Cardiac fibroblast (primary cell): ENCODE results near the gene ZNF22.

Experiments used
- DNase-seq, 2 donors: peaks; one replicate each; pipeline versions ENCODE4 v3.0.0 to v3.0.0-alpha.2; 2010; ENCODE audit warnings: low read depth in 2 of 2
- H3K4me3 ChIP-seq, 2 donors: replicated peaks in 1 of 2; 1 replicate in 1 of 2; 2 replicates in 1 of 2; pipeline ENCODE4 v1.5.1; 2011; ENCODE audit warnings: low read depth in 2 of 2, low read length in 2 of 2, mild to moderate bottlenecking in 2 of 2, moderate library complexity in 1 of 2
- CTCF ChIP-seq: IDR thresholded peaks from one replicate; pipeline ENCODE4 v1.5.1; 2011; ENCODE audit warnings: low read depth, mild to moderate bottlenecking, low read length, inconsistent platforms

Gene ZNF22

DNA sequence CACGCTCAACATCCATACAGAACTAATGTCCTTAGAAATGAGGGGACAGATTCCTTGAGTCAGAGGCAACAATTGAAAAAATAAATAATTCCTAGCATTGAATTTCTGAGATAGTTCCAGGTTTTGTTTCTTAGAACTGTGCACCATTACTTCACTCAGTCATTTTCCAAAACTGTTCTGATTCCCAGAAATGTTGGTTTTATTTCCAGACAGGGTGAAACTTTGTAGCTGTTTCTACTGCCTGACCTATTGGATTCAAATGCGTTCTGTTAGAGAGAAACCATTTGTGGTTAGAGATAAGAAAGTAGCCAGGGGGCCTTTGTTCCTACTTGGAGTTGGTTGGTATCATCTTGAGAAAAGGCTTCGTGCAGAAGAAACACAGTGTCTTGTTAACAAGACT is 14.1 kb upstream of the ZNF22 start:
- no peak overlapping the region for H3K4me3 ChIP-seq
- TF ChIP-seq CTCF = no peak
- peak in 1 of 2 donors; percentile 82 for DNase-seq

- TF ChIP-seq CTCF = no peak
- no peak overlapping the region for H3K4me3 ChIP-seq
- no peak for DNase-seq
Measured at GRCh38 chr10:44988957-44989585, 11.7 kb upstream of the ZNF22 start.

DNA sequence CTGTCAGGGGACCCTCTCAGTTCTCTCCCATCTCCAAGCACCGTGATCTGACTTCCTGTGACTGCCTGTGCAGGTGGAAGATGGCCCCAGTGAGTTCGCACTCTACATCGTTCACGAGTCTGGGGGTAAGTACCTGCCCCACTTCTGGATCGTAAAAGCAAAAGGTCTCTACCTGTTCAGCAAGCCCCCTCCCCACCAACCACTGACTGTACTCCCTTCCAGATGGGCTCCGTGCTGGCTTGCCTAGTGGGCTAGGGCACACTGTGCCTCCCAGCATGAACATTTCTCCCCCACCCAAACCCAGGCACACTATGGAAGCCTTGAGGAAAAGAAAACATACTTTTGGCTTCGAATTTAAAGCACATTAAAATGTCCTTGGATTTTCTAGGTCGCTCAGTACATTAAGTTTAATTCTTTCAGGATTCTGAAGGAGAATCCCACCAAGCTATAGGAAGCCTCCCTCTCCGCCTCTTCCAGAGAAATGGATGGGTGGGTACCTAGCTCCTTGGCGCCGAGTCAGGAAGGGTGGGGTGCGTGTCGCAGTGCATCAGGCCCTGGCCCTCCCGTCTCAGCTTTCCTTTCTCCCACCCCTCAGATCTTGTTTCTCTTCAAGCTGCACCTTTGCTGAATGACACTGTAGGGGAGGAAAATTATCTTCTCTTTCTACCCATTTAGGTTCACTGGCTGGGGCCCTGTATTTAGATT is 11.0 kb upstream of the ZNF22 start:
- H3K4me3 ChIP-seq = no peak overlapping the region
- no peak for TF ChIP-seq CTCF
- DNase-seq = no peak

- no peak overlapping the region for H3K4me3 ChIP-seq
- DNase-seq = no peak
- TF ChIP-seq CTCF = no peak
Measured at GRCh38 chr10:44990302-44990655, 10.4 kb upstream of the ZNF22 start.

DNA sequence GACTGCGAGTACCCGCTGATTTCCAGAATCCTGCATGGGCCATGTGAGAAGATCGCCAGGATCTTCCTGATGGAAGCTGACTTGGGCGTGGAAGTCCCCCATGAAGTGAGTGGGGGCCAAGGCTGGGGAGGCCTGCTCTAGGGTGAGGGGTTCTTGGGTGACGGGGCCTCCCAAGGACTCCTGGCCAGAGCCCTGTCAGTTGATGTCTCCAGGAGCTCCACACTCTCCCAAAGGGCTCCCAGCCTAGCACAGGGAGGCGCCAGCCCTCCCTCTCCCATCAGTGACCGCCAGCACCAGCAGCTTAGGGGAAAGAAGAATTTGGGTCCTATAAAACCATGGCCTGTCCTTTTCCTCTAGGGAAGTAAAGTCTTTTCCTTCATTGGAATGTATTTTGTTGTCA is 9.8 kb upstream of the ZNF22 start:
- no peak overlapping the region for H3K4me3 ChIP-seq
- TF ChIP-seq CTCF = no peak
- no peak for DNase-seq

DNA sequence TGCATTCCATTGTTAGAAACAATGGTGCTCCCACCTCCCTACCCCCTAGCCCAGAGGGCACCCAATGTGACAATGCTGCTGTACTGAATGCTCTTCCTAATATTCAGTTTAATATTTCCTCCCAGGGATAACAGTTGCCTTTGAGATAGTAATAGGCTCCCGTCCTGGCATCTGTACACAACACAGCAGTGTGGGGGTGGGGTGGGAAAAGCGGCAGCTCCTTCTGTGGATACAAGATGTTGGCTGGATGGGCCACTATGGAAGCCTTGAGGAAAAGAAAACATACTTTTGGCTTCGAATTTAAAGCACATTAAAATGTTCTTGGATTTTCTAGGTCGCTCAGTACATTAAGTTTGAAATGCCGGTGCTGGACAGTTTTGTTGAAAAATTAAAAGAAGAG is 9.2 kb upstream of the ZNF22 start:
- H3K4me3 ChIP-seq = no peak overlapping the region
- peak in 1 of 2 donors; percentile 22 for DNase-seq
- no peak for TF ChIP-seq CTCF
